GDM1 (cell line): ENCODE data around the gene PBX4.
A peak's percentile ranks its signal among the peaks of the same experiment; 100 is the strongest.
"Not testable (repeated sequence)": the region's sequence is repeated elsewhere in the genome, so short reads cannot be mapped to it uniquely, and the experiment has no call there.

ENCODE experiments used
- DNase-seq: peaks from one replicate; lab custom pipeline; 2025; lab: John Stamatoyannopoulos, UW

PBX4 gene

DNA sequence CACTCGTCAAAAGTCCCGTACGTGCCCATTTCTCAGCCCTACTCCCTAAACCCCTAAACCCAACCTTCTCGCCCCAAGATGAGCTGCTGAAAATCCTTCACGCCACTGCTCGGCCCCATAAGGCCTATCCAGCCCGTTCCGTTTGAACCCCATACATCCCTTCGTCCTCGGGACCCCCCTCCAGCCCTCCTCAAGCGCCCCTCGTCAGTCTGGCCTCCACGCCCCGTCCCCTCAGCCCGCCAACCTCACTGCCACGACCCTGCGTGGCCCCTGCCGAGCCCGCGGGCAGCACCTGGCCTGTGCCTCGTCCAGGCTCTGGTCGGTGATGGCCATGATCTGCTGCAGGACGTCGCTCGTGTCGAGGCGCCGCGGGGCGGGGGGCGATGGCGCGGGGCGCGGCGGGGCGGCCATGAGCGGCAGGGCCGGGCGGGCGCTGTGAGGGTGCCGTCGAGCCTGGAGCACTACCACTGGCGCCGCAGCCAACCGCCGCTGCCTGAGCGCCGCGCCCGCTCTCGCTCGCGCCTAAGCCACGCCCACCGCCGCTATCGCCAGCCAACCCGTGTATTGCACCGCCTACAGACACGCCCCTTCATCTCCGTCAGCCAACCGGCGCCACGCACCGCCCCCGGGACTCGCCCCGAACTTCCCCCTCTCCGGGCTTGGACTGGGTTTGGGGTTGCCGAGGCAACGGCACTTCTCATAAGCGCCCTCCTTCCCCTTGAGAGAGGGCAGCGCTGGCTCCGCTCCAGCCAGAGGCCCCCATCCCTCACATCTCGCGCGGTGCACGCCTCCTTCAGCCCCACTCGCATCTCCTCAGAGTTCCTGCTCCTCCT, at the start of gene PBX4:
Gene PBX4 (minus strand): TSS at position 469 of the 833 bp plus-strand sequence. CDS start 58 bp downstream, at position 411.
- peak; percentile 95 for DNase-seq

DNA sequence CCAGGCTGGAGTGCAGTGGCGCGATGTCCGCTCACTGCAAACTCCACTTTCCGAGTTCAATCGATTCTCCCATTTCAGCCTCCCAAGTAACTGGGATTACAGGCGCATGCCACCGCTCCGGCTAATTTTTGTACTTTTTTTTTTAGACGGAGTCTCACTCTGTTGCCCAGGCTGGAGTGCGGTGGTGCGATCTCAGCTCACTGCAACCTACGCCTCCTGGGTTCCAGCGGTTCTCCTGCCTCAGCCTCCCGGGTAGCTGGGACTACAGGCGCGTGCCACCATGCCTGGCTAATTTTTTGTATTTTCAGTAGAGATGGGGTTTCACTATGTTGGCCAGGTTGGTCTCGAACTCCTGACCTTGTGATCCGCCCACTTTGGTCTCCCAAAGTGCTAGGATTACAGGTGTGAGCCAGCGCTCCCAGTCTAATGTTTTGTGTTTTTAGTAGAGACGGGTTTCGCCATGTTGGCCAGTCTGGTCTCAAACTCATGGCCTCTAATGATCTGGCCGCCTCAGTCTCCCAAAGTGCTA, 47.0 kb upstream of the PBX4 start:
- not testable (repeated sequence) for DNase-seq

GRCh38 chr19:19663256-19664120, 45.0 kb upstream of the PBX4 start, which contains the start of gene ATP13A1:
Gene ATP13A1, minus strand, starts transcription at chr19:19663676. Its CDS starts 10 bp downstream, at chr19:19663666.
- peak; percentile 97 for DNase-seq

- DNase-seq: no peak
Measured at GRCh38 chr19:19662871-19663255, 44.4 kb upstream of the PBX4 start.

GRCh38 chr19:19662344-19662743, 43.9 kb upstream of the PBX4 start:
- no peak for DNase-seq

DNA sequence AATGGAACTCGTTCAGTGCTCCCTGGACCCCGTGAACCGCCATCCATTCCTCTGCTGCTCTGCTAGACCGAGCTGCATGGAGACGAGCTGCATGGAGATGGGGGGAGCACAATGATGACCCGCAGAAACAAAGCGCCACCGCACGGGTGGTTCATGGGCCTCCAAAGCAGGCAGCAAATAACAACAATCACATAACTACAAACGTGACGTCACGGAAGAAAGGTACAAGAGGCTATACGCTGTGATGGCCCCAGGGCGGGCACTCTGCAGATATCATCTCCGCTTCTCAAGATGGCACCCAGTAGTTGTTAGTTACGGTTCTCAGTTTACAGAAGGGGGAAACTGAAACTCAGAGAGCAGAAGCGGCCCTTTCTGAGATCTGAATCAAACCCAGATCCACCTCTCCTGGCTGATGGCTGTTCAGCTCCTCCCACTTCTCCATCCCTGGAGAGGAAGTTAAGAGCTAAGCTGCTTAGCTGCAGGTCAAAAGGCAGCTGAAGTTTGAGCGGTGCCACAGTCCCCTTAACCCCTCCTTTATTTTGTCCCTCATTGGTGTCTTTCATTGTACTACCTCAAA, 43.3 kb upstream of the PBX4 start:
- DNase-seq: peak; percentile 9

DNA sequence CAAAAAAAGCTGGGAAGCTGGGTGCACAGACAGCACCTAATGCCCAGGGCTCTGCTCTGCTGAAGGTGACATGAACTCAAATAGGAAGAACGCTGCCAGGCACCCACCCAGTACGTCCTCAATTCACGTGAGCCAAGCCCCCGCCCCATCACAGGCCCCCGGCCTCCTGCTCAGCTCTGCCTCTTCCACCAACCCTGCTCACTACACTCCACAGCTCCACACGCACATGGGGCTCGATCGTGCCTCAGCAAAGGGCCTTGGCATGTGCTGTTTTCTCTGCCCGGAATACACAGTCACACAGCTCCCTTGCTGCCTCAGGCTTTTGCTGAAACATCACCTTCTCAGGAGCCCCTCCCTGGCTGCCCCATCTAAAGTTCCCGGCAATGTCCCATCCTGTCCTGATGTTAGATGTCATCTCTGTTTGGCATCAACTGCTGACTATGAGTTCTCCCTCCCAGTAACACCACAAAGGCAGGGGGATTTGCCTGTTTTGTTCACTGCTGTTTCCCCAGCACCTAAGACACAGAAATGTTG, 42.7 kb upstream of the PBX4 start:
- no peak for DNase-seq

GRCh38 chr19:19659646-19660245, 41.3 kb upstream of the PBX4 start:
- no peak for DNase-seq

DNA sequence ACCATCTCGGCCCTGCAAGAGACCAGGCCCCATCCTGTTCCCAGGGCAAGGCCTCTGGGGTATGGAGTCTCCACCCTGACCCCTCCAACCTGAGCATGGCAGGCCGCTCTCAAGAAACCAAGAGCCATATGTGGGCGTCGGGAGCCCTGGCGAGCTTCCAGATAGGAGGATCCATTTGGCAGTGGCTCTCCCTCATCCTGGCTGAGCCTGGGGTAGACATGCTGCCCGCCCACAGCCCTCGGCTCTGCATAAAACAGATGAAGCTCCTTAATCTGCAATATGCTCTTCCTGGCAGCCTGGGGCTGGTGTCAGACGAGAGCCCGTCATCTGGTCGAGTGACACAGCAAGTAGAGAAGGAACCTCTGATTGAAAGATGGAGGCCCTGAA, 38.9 kb upstream of the PBX4 start:
- no peak for DNase-seq

- DNase-seq: no peak
Measured at GRCh38 chr19:19656451-19657396, 38.2 kb upstream of the PBX4 start.

- DNase-seq: no peak
Measured at GRCh38 chr19:19655641-19656343, 37.3 kb upstream of the PBX4 start.

DNA sequence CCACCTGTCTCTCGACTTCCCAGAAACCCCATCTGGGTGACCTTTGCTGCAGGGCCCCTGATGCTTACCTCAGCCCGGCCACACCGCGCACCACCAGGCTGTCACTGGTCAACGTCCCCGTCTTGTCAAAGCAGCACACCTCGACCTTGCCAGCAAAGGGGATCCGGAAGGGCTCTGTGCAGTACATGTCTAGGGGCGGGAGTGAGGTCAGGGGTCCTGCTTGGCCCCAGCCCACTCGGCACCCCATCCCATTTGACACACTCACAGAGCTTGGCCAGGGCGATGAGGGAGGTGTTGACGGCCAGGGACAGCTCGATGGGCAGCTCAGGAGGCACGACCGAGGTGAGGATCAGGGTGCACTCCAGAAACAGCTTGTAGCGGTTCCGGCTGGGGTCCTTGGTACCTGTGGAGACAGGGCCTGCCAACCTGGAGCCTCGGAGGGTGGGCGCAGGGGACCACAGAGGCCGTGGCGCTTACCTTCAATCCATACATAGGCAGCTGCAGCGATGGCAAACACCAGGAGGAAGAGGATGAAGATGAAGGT, 36.6 kb upstream of the PBX4 start:
- no peak for DNase-seq

DNA sequence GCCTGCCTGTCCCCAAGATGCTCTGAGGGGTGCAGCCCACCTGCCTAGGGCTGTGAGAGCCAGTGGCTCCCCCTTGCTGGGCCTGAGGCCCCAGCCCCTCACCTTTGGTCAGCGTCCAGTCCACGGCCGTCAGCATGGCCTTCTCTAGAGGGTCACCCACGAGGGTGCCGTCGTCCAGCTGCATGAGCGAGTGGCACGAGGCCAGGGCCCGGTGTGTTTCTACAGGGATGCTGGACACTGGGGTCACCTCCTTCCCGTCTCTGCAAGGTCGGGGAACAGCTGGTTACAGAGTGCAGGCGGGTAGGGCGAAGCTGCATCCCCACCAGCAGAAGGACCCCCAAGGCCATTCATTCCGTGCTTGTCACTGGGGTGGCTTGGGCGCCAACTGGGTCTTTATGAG, 36.0 kb upstream of the PBX4 start:
- no peak for DNase-seq

GRCh38 chr19:19653597-19654147, 35.2 kb upstream of the PBX4 start:
- no peak for DNase-seq

GRCh38 chr19:19652482-19653295, 34.2 kb upstream of the PBX4 start:
- DNase-seq: no peak

DNA sequence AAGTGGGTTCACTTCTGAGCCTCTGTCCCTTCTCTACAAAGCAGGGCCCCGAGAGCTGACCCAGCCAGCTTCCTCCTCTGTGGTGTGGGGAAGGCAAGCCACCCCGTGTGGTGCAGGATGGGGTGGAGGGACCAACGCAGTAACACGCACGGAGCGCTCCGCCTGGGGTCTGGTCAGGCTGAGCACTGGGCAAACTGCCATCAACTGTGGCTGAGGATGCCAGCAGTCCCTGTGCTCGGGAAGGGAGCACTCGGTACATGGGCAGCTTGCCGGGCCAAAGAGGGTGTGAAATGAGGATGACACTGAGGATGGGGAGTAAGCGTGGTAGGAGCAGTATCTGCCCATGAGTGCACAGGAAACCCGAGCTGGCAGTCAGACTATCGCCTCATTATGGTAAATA, 32.6 kb upstream of the PBX4 start:
- DNase-seq: no peak

DNA sequence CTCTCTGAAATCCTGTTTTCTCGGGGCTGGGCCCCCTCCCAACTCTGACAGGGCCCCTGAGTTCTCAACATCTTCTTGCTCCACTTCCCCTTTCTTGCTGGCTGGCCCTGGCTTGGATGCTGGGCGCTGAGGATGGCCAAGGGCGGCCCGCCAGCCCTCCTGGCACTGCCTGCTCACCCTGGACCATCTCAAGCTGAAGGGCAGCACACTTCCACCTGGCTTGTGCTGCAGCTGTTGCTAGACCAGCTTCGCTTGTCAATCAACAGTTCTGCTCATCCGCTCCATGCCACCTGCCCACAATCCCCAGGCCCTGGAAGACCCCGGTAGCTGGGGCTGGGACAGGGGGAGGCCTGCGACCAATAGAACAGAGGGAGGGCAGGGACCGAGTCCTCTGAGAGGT, 31.8 kb upstream of the PBX4 start:
- no peak for DNase-seq

GRCh38 chr19:19649580-19649995, 31.1 kb upstream of the PBX4 start:
- no peak for DNase-seq
